WTC11 (cell line): ENCODE data around the gene RBM18. TPM values are rescaled to one million over a fixed set of nuclear protein-coding genes. Genes with fewer than 3 reads are reported as not detected.

ENCODE experiments used
- ATAC-seq: fragments of 200-7000 bp; cut with Tn5 transposase; 2 replicates; pipeline ENCODE4 v1.10.0; 2021; ENCODE audit warnings: mild to moderate bottlenecking, moderate library complexity
- CTCF ChIA-PET: fragments of 300-600 bp; sonication (Branson Sonifier 250); formaldehyde crosslinking; loops from one replicate; lab custom pipeline; 2021; ENCODE audit warnings: antibody characterized with exemption; lab: Charles Lee
- POLR2A ChIA-PET: fragments of 350-600 bp; sonication (Branson Sonifier 250); formaldehyde crosslinking; loops from one replicate; lab custom pipeline; 2021; ENCODE audit warnings: antibody characterized with exemption; lab: Charles Lee
- DNase-seq: peaks from one replicate; pipeline ENCODE4 v3.0.0; 2021; ENCODE audit warnings: low spot score
- H3K27ac Mint-ChIP-seq: 2 replicates; pipeline ENCODE4 v1.8.0; 2021; ENCODE audit warnings: mixed read lengths
- H3K27me3 Mint-ChIP-seq: 2 replicates; pipeline ENCODE4 v1.8.0; 2021; ENCODE audit warnings: low read depth, mild to moderate bottlenecking, moderate library complexity, mixed read lengths
- H3K36me3 Mint-ChIP-seq: 2 replicates; pipeline ENCODE4 v1.8.0; 2021; ENCODE audit warnings: mixed read lengths
- H3K4me1 Mint-ChIP-seq: 2 replicates; pipeline ENCODE4 v1.8.0; 2022; ENCODE audit warnings: mixed read lengths
- H3K4me3 Mint-ChIP-seq: 2 replicates; pipeline ENCODE4 v1.8.0; 2021; ENCODE audit warnings: mild to moderate bottlenecking, moderate library complexity, mixed read lengths
- H3K9me3 Mint-ChIP-seq: 2 replicates; pipeline ENCODE4 v1.8.0; 2021; ENCODE audit warnings: mixed read lengths
- CDX4 ChIP-seq: fragments of 250-450 bp; sonication (Bioruptor Pico); IDR thresholded peaks from 2 replicates; pipeline ENCODE4 v1.9.0; 2021; ENCODE audit warnings: moderate library complexity, mild to moderate bottlenecking, inconsistent platforms, borderline replicate concordance
- CTCF ChIP-seq: fragments of 200-600 bp; IDR thresholded peaks from 2 replicates; pipeline ENCODE4 v1.8.0; 2022; ENCODE audit warnings: antibody characterized with exemption
- E2F5 ChIP-seq: sonication (generic); formaldehyde crosslinking; IDR thresholded peaks from 2 replicates; pipeline ENCODE4 v1.8.1; 2022; ENCODE audit warnings: mild to moderate bottlenecking, moderate library complexity, missing genetic modification reagents
- ELF4 ChIP-seq: sonication (generic); formaldehyde crosslinking; IDR thresholded peaks from 2 replicates; pipeline ENCODE4 v1.8.1; 2022; ENCODE audit warnings: low read depth, mild to moderate bottlenecking, moderate library complexity, missing genetic modification reagents
- EMX1 ChIP-seq: fragments of 250-450 bp; sonication (Bioruptor Pico); IDR thresholded peaks from 2 replicates; pipeline ENCODE4 v1.8.0; 2021; ENCODE audit warnings: mild to moderate bottlenecking
- FOXK1 ChIP-seq: sonication (generic); formaldehyde crosslinking; IDR thresholded peaks from 2 replicates; pipeline ENCODE4 v1.8.0; 2022; ENCODE audit warnings: mild to moderate bottlenecking, moderate library complexity, missing genetic modification reagents
- GABPB1 ChIP-seq: sonication (generic); formaldehyde crosslinking; IDR thresholded peaks from 2 replicates; pipeline ENCODE4 v1.8.1; 2023; ENCODE audit warnings: mild to moderate bottlenecking, missing genetic modification reagents
- JAZF1 ChIP-seq: fragments of 250-450 bp; sonication (Bioruptor Pico); IDR thresholded peaks from 2 replicates; pipeline ENCODE4 v1.9.0; 2021; ENCODE audit warnings: moderate library complexity, mild to moderate bottlenecking, inconsistent platforms
- MLX ChIP-seq: sonication (generic); formaldehyde crosslinking; IDR thresholded peaks from 2 replicates; pipeline ENCODE4 v1.8.1; 2023; ENCODE audit warnings: mild to moderate bottlenecking, missing genetic modification reagents, moderate library complexity
- NR3C1 ChIP-seq: sonication (generic); formaldehyde crosslinking; conservative IDR thresholded peaks from 2 replicates; pipeline ENCODE4 v1.8.1; 2023; ENCODE audit warnings: low read depth, mild to moderate bottlenecking, missing genetic modification reagents
- RELA ChIP-seq: sonication (generic); formaldehyde crosslinking; IDR thresholded peaks from 2 replicates; pipeline ENCODE4 v1.8.1; 2022; ENCODE audit warnings: missing genetic modification reagents, mild to moderate bottlenecking, borderline replicate concordance
- TP53 ChIP-seq: sonication (generic); formaldehyde crosslinking; IDR thresholded peaks from 2 replicates; pipeline ENCODE4 v1.8.1; 2023; ENCODE audit warnings: mild to moderate bottlenecking, missing genetic modification reagents
- USF2 ChIP-seq: sonication (generic); formaldehyde crosslinking; IDR thresholded peaks from 2 replicates; pipeline ENCODE4 v1.8.1; 2023; ENCODE audit warnings: mild to moderate bottlenecking, missing genetic modification reagents, moderate library complexity
- ZNF138 ChIP-seq: sonication (generic); formaldehyde crosslinking; conservative IDR thresholded peaks from 2 replicates; pipeline ENCODE4 v1.8.1; 2022; ENCODE audit warnings: mild to moderate bottlenecking, moderate library complexity, missing genetic modification reagents
- ZNF219 ChIP-seq: sonication (generic); formaldehyde crosslinking; IDR thresholded peaks from 2 replicates; pipeline ENCODE4 v1.8.0; 2023; ENCODE audit warnings: missing genetic modification reagents, mild to moderate bottlenecking, borderline replicate concordance
- ZNF396 ChIP-seq: fragments of 250-450 bp; sonication (Bioruptor Pico); IDR thresholded peaks from 2 replicates; pipeline ENCODE4 v1.8.0; 2021; ENCODE audit warnings: mild to moderate bottlenecking, moderate library complexity, borderline replicate concordance
- ZNF416 ChIP-seq: fragments of 250-450 bp; sonication (Bioruptor Pico); IDR thresholded peaks from 2 replicates; pipeline ENCODE4 v1.9.0; 2021; ENCODE audit warnings: mild to moderate bottlenecking, inconsistent platforms
- ZNF671 ChIP-seq: fragments of 250-450 bp; sonication (Bioruptor Pico); IDR thresholded peaks from 2 replicates; pipeline ENCODE4 v1.8.0; 2021; ENCODE audit warnings: mild to moderate bottlenecking
- total RNA-seq: library from RNA; stranded (reverse); gene quantifications from 3 replicates; pipeline ENCODE4 v1.2.3, GENCODE V29; 2021

RBM18 gene
- total RNA-seq, 1 experiment from 2014 or later, result 11.4 TPM

GRCh38 chr9:122307925-122308324, 43.3 kb upstream of the RBM18 start (continued):
- TF ChIP-seq NR3C1 (CRISPR knock-in tag) (no peak), JAZF1 (CRISPR knock-in tag) (no peak), ZNF671 (CRISPR knock-in tag) (no peak), RELA (CRISPR knock-in tag) (no peak)

- H3K36me3 Mint-ChIP-seq, result peaks cover 3% of the 10 kb centered on the region; the same call in 1 of the 2 replicates
- H3K27me3 Mint-ChIP-seq, result no peaks in the 10 kb centered on the region
- H3K27ac Mint-ChIP-seq, result no peak overlapping the region; the same call in 1 of the 2 replicates
- TF ChIP-seq ZNF219 (CRISPR knock-in tag) (no peak), RELA (CRISPR knock-in tag) (no peak), E2F5 (CRISPR knock-in tag) (no peak), EMX1 (CRISPR knock-in tag) (no peak), USF2 (no peak), JAZF1 (CRISPR knock-in tag) (no peak), TP53 (CRISPR knock-in tag) (no peak), CTCF (no peak), CDX4 (CRISPR knock-in tag) (no peak), MLX (CRISPR knock-in tag) (no peak), ELF4 (CRISPR knock-in tag) (no peak)
- peaks cover 9% of the 10 kb centered on the region for H3K4me1 Mint-ChIP-seq
- ChIA-PET POLR2A (no interaction called here), CTCF (interaction anchor here (1.0 to 1.7 kb wide), 4 partner anchors 30 to 208 kb away, joined by 4 to 5 read pairs (median 4); no protein-coding TSS in a partner anchor)
- no peak overlapping the region for H3K4me3 Mint-ChIP-seq
- ATAC-seq (peak; percentile 68), DNase-seq (no peak)
- H3K9me3 Mint-ChIP-seq, result no peaks in the 10 kb centered on the region
Observed at GRCh38 chr9:122307061-122307460, 42.4 kb upstream of the RBM18 start.

- Mint-ChIP-seq H3K27me3 (no peaks in the 10 kb centered on the region), H3K36me3 (peaks cover 13% of the 10 kb centered on the region), H3K4me1 (peaks cover 11% of the 10 kb centered on the region), H3K9me3 (no peaks in the 10 kb centered on the region), H3K4me3 (no peak overlapping the region), H3K27ac (no peak overlapping the region)
- DNase-seq (no peak), ATAC-seq (no peak)
- ChIA-PET CTCF (no interaction called here), POLR2A (no interaction called here)
- TF ChIP-seq GABPB1 (CRISPR knock-in tag) (no peak), FOXK1 (CRISPR knock-in tag) (no peak), ZNF416 (CRISPR knock-in tag) (no peak), ZNF138 (CRISPR knock-in tag) (no peak), ZNF396 (no peak)
Observed at GRCh38 chr9:122302237-122303093, 37.8 kb upstream of the RBM18 start.
